Dendritic cell treated with granulocyte-macrophage colony-stimulating factor and Interleukin-4, amounts not matched to agents 40 ng/mL and 50 ng/mL, for 4 days (primary cell): ENCODE results near the gene SCYL2.

ENCODE experiments used
- H3K27ac Mint-ChIP-seq: one replicate; pipeline ENCODE4 v1.8.0; 2022; ENCODE audit warnings: mild to moderate bottlenecking, mixed read lengths
- H3K27me3 Mint-ChIP-seq: one replicate; pipeline ENCODE4 v1.8.0; 2022; ENCODE audit warnings: mild to moderate bottlenecking, mixed read lengths
- H3K36me3 Mint-ChIP-seq: one replicate; pipeline ENCODE4 v1.8.0; 2022; ENCODE audit warnings: low read depth, mixed read lengths
- H3K4me1 Mint-ChIP-seq: one replicate; pipeline ENCODE4 v1.8.0; 2022; ENCODE audit warnings: low read depth, mixed read lengths
- H3K4me3 Mint-ChIP-seq: one replicate; pipeline ENCODE4 v1.8.0; 2022; ENCODE audit warnings: mild to moderate bottlenecking, moderate library complexity, mixed read lengths
- H3K9me3 Mint-ChIP-seq: one replicate; pipeline ENCODE4 v1.8.0; 2022; ENCODE audit warnings: mixed read lengths
- intact Hi-C: fragments of 100-400 bp; cut with micrococcal nuclease; formaldehyde crosslinking; loops from one replicate; pipeline ENCODE4 v1.15.0; 2022

Gene SCYL2

DNA sequence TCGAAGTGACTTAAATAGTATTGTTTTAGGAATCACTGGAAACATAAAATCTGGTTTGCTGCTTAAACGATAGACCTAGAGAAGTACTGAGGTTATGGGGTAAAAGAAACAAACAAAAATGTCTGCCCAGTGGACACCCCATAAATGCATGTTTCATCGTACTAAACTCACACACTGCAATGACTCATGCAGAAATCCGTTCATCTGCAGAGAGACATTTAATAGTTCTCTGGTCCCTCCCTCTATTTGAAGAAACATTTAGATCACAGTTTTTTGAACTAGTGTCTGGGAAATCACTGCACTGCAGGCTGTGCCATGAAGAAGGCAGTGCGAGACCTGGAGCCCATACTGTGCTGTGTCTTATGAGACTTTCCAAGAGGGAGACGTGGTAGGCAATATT is 115.4 kb downstream of the SCYL2 start:
- no peaks in the 10 kb centered on the region for H3K36me3 Mint-ChIP-seq
- no peak overlapping the region for H3K27ac Mint-ChIP-seq
- H3K4me3 Mint-ChIP-seq: no peak overlapping the region
- peaks cover 2% of the 10 kb centered on the region for H3K27me3 Mint-ChIP-seq
- H3K4me1 Mint-ChIP-seq: no peaks in the 10 kb centered on the region
- intact Hi-C loops: no loop called here
- H3K9me3 Mint-ChIP-seq: no peaks in the 10 kb centered on the region

DNA sequence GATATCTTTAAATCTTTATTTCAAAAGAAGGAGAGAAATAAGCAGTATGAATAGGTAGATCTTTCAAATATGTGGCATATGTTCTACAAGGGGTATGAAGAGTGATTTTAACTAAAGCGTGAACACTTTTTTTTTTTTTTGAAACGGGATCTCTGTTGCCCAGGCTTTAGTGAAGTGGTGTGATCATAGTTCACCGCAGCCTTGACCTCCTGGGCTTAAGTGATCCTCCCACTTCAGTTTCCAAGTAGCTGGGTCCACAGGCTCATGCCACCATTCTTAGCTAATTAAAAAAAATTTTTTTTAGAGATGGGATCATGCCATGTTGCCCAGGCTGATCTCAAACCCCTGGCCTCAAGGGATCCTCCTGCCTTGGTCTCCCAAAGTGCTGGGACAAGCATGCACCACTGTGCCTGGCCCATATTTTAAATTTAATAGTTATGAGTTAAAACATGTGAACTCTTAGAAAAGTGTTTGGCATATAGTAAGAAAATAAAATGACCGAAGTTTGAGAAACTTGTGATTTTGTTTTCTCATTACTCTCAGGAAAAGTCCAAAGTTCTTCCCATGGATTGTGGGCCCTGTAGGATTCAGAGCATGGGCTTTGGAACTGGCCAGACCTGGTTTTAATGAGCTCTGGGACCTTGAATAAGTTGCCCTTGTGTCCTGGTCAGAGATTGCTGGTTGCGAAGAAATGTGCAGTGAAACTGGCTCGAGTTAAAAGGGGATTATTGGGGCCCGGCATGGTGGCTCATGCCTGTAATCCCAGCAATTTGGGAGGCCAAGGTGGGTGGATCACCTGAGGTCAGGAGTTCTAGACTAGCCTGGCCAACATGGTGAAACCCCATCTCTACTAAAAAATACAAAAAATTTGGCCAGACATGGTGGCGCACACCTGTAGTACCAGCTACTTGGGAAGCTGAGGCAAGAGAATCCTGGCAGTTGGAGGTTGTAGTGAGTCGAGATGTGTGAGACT is 116.9 kb downstream of the SCYL2 start:
- Mint-ChIP-seq H3K36me3 (no peaks in the 10 kb centered on the region), H3K9me3 (no peaks in the 10 kb centered on the region), H3K4me3 (no peak overlapping the region), H3K4me1 (no peaks in the 10 kb centered on the region), H3K27ac (no peak overlapping the region), H3K27me3 (no peaks in the 10 kb centered on the region)
- intact Hi-C loops: no loop called here

- Mint-ChIP-seq H3K27me3 (no peaks in the 10 kb centered on the region), H3K4me1 (no peaks in the 10 kb centered on the region), H3K36me3 (no peaks in the 10 kb centered on the region), H3K4me3 (no peak overlapping the region), H3K9me3 (no peaks in the 10 kb centered on the region), H3K27ac (no peak overlapping the region)
- intact Hi-C loops: no loop called here
These were observed 117.6 kb downstream of the SCYL2 start for GRCh38 chr12:100384559-100384935.

DNA sequence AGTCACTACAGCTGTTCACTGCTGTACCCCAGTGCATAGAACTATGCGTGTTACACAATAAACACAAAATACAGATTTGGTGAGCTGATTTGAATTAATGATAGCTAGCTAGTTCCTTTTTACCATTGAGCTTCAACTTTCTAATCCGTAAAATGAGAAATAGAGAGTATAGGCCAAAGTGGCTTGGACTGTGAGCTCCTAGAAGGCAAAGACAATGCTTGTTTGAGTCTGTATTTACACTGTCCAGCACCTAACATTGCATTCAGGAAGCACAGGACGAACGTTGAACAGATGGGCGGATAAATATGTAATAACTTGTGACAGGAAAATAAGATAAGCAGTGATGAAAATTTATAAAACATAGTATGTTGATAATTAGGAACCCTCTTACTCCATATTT is 121.4 kb downstream of the SCYL2 start:
- no peaks in the 10 kb centered on the region for H3K27me3 Mint-ChIP-seq
- no peaks in the 10 kb centered on the region for H3K36me3 Mint-ChIP-seq
- no peak overlapping the region for H3K4me3 Mint-ChIP-seq
- no peaks in the 10 kb centered on the region for H3K9me3 Mint-ChIP-seq
- no peaks in the 10 kb centered on the region for H3K4me1 Mint-ChIP-seq
- intact Hi-C loops: no loop called here
- no peak overlapping the region for H3K27ac Mint-ChIP-seq
